ENCODE data around the gene DPP3.

GRCh38 chr11:66489636-66490035 is 9.4 kb downstream of the DPP3 start:
- TF ChIP-seq POLR2A (IDR thresholded peaks at IDR 0.05) (no peak), CTCF (IDR thresholded peaks at IDR 0.05) (no peak)

Data from lower leg skin (tissue), 3 donors.